H9 (cell line): Measurements from ENCODE around the gene ULK4. TPM values are rescaled to one million over a fixed set of nuclear protein-coding genes. Genes with fewer than 3 reads are reported as not detected.

Experiments used
- DNase-seq: peaks from one replicate; pipeline ENCODE4 v3.0.0-alpha.2; 2017
- H2AFZ ChIP-seq: one replicate; pipeline ENCODE4 v1.6.1; 2013; ENCODE audit warnings: mild to moderate bottlenecking, low read length, control low read depth, moderate library complexity
- H2AK5ac ChIP-seq: 2 replicates; pipeline ENCODE4 v1.6.1; 2013; ENCODE audit warnings: low read length, control low read depth, mixed read lengths; ENCODE audit not compliant: insufficient read length
- H2BK120ac ChIP-seq: one replicate; pipeline ENCODE4 v1.6.1; 2013; ENCODE audit warnings: low read depth, mild to moderate bottlenecking, low read length, control low read depth, inconsistent platforms; ENCODE audit not compliant: poor library complexity, severe bottlenecking
- H2BK12ac ChIP-seq: 2 replicates; pipeline ENCODE4 v1.6.1; 2013; ENCODE audit warnings: low read length, control low read depth, mixed read lengths, low read depth; ENCODE audit not compliant: insufficient read length
- H2BK15ac ChIP-seq: 2 replicates; pipeline ENCODE4 v1.6.1; 2013; ENCODE audit warnings: low read depth, low read length, control low read depth
- H2BK20ac ChIP-seq: one replicate; pipeline ENCODE4 v1.6.1; 2013; ENCODE audit warnings: low read depth, mild to moderate bottlenecking, low read length, control low read depth, inconsistent platforms; ENCODE audit not compliant: poor library complexity, severe bottlenecking
- H2BK5ac ChIP-seq: 2 replicates; pipeline ENCODE4 v1.6.1; 2013; ENCODE audit warnings: low read length, control low read depth, mixed read lengths; ENCODE audit not compliant: insufficient read length
- H3K14ac ChIP-seq: 2 replicates; pipeline ENCODE4 v1.6.1; 2013; ENCODE audit warnings: low read length, control low read depth; ENCODE audit not compliant: insufficient read depth
- H3K18ac ChIP-seq: 2 replicates; pipeline ENCODE4 v1.6.1; 2013; ENCODE audit warnings: low read depth, mild to moderate bottlenecking, mixed read lengths, low read length, control low read depth; ENCODE audit not compliant: insufficient read length
- H3K23ac ChIP-seq: 2 replicates; pipeline ENCODE4 v1.6.1; 2013; ENCODE audit warnings: low read length, control low read depth, mixed read lengths, low read depth; ENCODE audit not compliant: insufficient read length
- H3K23me2 ChIP-seq: 2 replicates; pipeline ENCODE4 v1.6.1; 2013; ENCODE audit warnings: low read depth, mild to moderate bottlenecking, mixed read lengths, low read length, control low read depth; ENCODE audit not compliant: insufficient read length, poor library complexity, severe bottlenecking
- H3K27ac ChIP-seq: 2 replicates; pipeline ENCODE4 v1.5.1; 2013; ENCODE audit warnings: low read length, control low read depth, mixed read lengths, low read depth; ENCODE audit not compliant: insufficient read length
- H3K27me3 ChIP-seq: 2 replicates; pipeline ENCODE4 v1.6.1; 2013; ENCODE audit warnings: low read length, control low read depth, inconsistent platforms; ENCODE audit not compliant: insufficient read depth
- H3K4ac ChIP-seq: 2 replicates; pipeline ENCODE4 v1.6.1; 2013; ENCODE audit warnings: low read depth, mild to moderate bottlenecking, control low read depth, inconsistent platforms, low read length, moderate library complexity
- H3K4me1 ChIP-seq: 2 replicates; pipeline ENCODE4 v1.6.1; 2013; ENCODE audit warnings: low read length, control low read depth, inconsistent platforms; ENCODE audit not compliant: insufficient read depth
- H3K4me2 ChIP-seq: 2 replicates; pipeline ENCODE4 v1.6.1; 2013; ENCODE audit warnings: low read length, control low read depth, mixed read lengths; ENCODE audit not compliant: insufficient read length, insufficient read depth
- H3K56ac ChIP-seq: 2 replicates; pipeline ENCODE4 v1.6.1; 2013; ENCODE audit warnings: low read depth, mild to moderate bottlenecking, mixed read lengths, low read length, control low read depth; ENCODE audit not compliant: insufficient read length
- H3K79me1 ChIP-seq: 2 replicates; pipeline ENCODE4 v1.6.1; 2013; ENCODE audit warnings: low read depth, mild to moderate bottlenecking, moderate library complexity, low read length, control low read depth, inconsistent platforms; ENCODE audit not compliant: insufficient read depth, poor library complexity, severe bottlenecking
- H3K79me2 ChIP-seq: 2 replicates; pipeline ENCODE4 v1.6.1; 2013; ENCODE audit warnings: low read length, control low read depth, inconsistent platforms; ENCODE audit not compliant: insufficient read depth
- H3K9ac ChIP-seq: 2 replicates; pipeline ENCODE4 v1.6.1; 2013; ENCODE audit warnings: low read length, control low read depth, mixed read lengths; ENCODE audit not compliant: insufficient read length; ENCODE audit errors: extremely low read depth
- H3K9me3 ChIP-seq: one replicate; pipeline ENCODE4 v1.6.1; 2013; ENCODE audit warnings: low read depth, low read length, inconsistent platforms; ENCODE audit not compliant: control insufficient read depth
- H3T11ph ChIP-seq: one replicate; pipeline ENCODE4 v1.6.1; 2013; ENCODE audit warnings: mild to moderate bottlenecking, low read length, control low read depth, inconsistent platforms
- H4K20me1 ChIP-seq: one replicate; pipeline ENCODE4 v1.6.1; 2013; ENCODE audit not compliant: control insufficient read depth, insufficient read length, insufficient read depth
- H4K5ac ChIP-seq: 2 replicates; pipeline ENCODE4 v1.6.1; 2013; ENCODE audit warnings: low read depth, mild to moderate bottlenecking, mixed read lengths, low read length, control low read depth; ENCODE audit not compliant: insufficient read length
- H4K8ac ChIP-seq: replicated peaks from 2 replicates; pipeline ENCODE4 v1.6.1; 2013; ENCODE audit warnings: low read length, control low read depth, mixed read lengths, low read depth; ENCODE audit not compliant: insufficient read length
- H4K91ac ChIP-seq: 2 replicates; pipeline ENCODE4 v1.6.1; 2013; ENCODE audit warnings: low read depth, mild to moderate bottlenecking, moderate library complexity, mixed read lengths, low read length, control low read depth; ENCODE audit not compliant: insufficient read length
- H3K27ac Mint-ChIP-seq, 3 experiments: 2 replicates in 2 of 3; 3 replicates in 1 of 3; pipeline ENCODE4 v1.8.0; 2020 to 2021; ENCODE audit warnings: mixed read lengths in 3 of 3, mild to moderate bottlenecking in 1 of 3, moderate library complexity in 1 of 3
- H3K27me3 Mint-ChIP-seq: 2 replicates; pipeline ENCODE4 v1.8.0; 2021; ENCODE audit warnings: low read depth, mild to moderate bottlenecking, moderate library complexity, mixed read lengths
- H3K36me3 Mint-ChIP-seq, 3 experiments: 2 replicates in 2 of 3; 3 replicates in 1 of 3; pipeline ENCODE4 v1.8.0; 2020 to 2021; ENCODE audit warnings: low read depth in 3 of 3, mixed read lengths in 3 of 3; ENCODE audit not compliant: insufficient read depth in 1 of 3
- H3K4me1 Mint-ChIP-seq, 2 experiments: 2 replicates each; pipeline ENCODE4 v1.8.0; 2020; ENCODE audit warnings: mixed read lengths in 2 of 2
- H3K4me3 Mint-ChIP-seq, 2 experiments: 2 replicates in 1 of 2; 3 replicates in 1 of 2; pipeline ENCODE4 v1.8.0; 2020 to 2021; ENCODE audit warnings: mild to moderate bottlenecking in 2 of 2, mixed read lengths in 2 of 2, moderate library complexity in 1 of 2
- H3K9me3 Mint-ChIP-seq, 2 experiments: 2 replicates in 1 of 2; 3 replicates in 1 of 2; pipeline ENCODE4 v1.8.0; 2020; ENCODE audit warnings: mild to moderate bottlenecking in 2 of 2, mixed read lengths in 2 of 2, moderate library complexity in 1 of 2
- WGBS: extraction: QIAGEN DNeasy Blood & Tissue Kit; methylation state at CpG from one replicate; pipeline ENCODE4 v1.1.7; 2013; ENCODE audit warnings: missing lambda C conversion rate, low lambda C conversion rate, mixed read lengths; ENCODE audit not compliant: insufficient read length; ENCODE audit errors: extremely low coverage; 5-methylcytosine and 5-hydroxymethylcytosine counted together
- total RNA-seq: library from RNA; stranded (reverse); gene quantifications from 2 replicates; pipeline ENCODE4 v1.2.1, GENCODE V29; 2021
- TF ChIP-seq, protein P1 (sequence below): fragments of 200-600 bp; sonication (generic); conservative IDR thresholded peaks from 3 replicates; pipeline ENCODE4 v1.8.0; 2021; ENCODE audit warnings: antibody characterized with exemption, mild to moderate bottlenecking

Gene ULK4
- total RNA-seq, 1 experiment from 2014 or later = 12.9 TPM

DNA sequence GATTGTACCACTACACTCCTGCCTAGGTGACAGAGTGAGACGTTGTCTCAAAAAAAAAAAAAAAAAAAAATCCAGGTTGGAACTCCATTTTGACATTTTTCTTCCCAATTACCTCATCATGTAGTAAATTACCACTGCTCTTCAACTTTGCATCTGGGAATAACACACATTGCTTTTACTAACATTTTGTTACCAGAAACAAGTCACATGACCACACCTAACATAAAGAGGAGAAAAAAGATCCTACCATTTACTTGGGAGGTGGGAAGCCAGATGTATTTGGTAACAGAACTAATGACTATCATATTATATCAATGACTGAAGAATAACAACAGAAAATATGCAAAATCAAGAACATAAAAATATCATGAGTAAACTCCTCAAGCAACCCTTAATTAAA, 49.6 kb downstream of the ULK4 start:
- H3K79me1 ChIP-seq = no peaks in the 10 kb centered on the region
- no peak overlapping the region for H4K8ac ChIP-seq
- no peaks in the 10 kb centered on the region for H3K4me1 ChIP-seq
- no peak overlapping the region for H2BK5ac ChIP-seq
- TF ChIP-seq, protein P1, sequence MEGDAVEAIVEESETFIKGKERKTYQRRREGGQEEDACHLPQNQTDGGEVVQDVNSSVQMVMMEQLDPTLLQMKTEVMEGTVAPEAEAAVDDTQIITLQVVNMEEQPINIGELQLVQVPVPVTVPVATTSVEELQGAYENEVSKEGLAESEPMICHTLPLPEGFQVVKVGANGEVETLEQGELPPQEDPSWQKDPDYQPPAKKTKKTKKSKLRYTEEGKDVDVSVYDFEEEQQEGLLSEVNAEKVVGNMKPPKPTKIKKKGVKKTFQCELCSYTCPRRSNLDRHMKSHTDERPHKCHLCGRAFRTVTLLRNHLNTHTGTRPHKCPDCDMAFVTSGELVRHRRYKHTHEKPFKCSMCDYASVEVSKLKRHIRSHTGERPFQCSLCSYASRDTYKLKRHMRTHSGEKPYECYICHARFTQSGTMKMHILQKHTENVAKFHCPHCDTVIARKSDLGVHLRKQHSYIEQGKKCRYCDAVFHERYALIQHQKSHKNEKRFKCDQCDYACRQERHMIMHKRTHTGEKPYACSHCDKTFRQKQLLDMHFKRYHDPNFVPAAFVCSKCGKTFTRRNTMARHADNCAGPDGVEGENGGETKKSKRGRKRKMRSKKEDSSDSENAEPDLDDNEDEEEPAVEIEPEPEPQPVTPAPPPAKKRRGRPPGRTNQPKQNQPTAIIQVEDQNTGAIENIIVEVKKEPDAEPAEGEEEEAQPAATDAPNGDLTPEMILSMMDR = no peak
- no peak overlapping the region for H2BK15ac ChIP-seq
- H3K4me3 Mint-ChIP-seq = no peak overlapping the region
- DNase-seq = no peak
- no peak overlapping the region for H2AFZ ChIP-seq
- H3K79me2 ChIP-seq = no peaks in the 10 kb centered on the region
- no peak overlapping the region for H2AK5ac ChIP-seq
- no peaks in the 10 kb centered on the region for H3K27me3 ChIP-seq
- H3K4me2 ChIP-seq = no peak overlapping the region
- no peaks in the 10 kb centered on the region for H3K4me1 Mint-ChIP-seq
- H3K27ac ChIP-seq = no peak overlapping the region
- no peak overlapping the region for H3K18ac ChIP-seq
- H4K20me1 ChIP-seq = no peaks in the 10 kb centered on the region
- no peak overlapping the region for H3K56ac ChIP-seq
- H2BK20ac ChIP-seq = no peak overlapping the region
- H3K23ac ChIP-seq = no peak overlapping the region
- H3K14ac ChIP-seq = no peak overlapping the region
- H3K27ac Mint-ChIP-seq = peak overlapping the region in 1 of 3 experiments; percentile 50; a peak in 1 of 7 replicates
- no peaks in the 10 kb centered on the region for H3K27me3 Mint-ChIP-seq
- no peaks in the 10 kb centered on the region for H3K23me2 ChIP-seq
- H3K36me3 Mint-ChIP-seq = peaks cover 7 to 24% (median 23%) of the 10 kb centered on the region in 3 experiments; a peak in 6 of 7 replicates
- no peak overlapping the region for H4K5ac ChIP-seq
- no peaks in the 10 kb centered on the region for H3K9me3 ChIP-seq
- H3K4ac ChIP-seq = no peak overlapping the region
- H3K9me3 Mint-ChIP-seq = no peaks in the 10 kb centered on the region
- no peak overlapping the region for H4K91ac ChIP-seq
- no peak overlapping the region for H3K9ac ChIP-seq
- H2BK120ac ChIP-seq = no peak overlapping the region
- no CpG with 5 or more reads among the region's 1 CpG for WGBS
- H2BK12ac ChIP-seq = no peak overlapping the region
- H3T11ph ChIP-seq = no peak overlapping the region
